ENCODE results near the gene SGMS2.

DNA sequence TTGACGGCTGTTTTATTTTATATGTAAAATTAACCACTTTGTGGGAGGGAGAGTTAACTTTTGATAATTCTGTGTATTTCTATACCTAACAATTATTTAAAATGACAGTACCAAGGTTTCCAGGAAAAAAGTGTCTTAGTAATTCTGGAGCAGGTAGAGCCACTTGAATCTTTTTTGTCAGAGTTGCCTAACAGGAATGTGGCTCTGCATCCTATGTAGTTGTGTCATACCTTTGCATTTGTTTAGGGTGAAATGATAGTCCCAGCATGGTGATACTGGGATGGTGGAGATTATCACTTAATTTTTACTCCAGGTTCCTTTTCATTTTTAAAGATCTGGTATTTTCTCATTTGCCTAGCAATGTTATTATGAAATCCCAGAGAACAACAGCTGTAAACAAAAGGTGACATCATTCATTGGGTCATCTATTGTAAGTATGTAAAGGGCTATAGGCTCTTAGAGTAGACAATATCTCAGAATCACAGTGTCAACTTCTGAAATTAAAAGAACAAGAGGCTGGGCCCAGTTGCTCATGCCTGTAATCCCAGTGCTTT lies 9.6 kb downstream of the SGMS2 start:
- no peak for TF ChIP-seq POLR2AphosphoS5 (IDR thresholded peaks at IDR 0.05)
- TF ChIP-seq, protein P1, sequence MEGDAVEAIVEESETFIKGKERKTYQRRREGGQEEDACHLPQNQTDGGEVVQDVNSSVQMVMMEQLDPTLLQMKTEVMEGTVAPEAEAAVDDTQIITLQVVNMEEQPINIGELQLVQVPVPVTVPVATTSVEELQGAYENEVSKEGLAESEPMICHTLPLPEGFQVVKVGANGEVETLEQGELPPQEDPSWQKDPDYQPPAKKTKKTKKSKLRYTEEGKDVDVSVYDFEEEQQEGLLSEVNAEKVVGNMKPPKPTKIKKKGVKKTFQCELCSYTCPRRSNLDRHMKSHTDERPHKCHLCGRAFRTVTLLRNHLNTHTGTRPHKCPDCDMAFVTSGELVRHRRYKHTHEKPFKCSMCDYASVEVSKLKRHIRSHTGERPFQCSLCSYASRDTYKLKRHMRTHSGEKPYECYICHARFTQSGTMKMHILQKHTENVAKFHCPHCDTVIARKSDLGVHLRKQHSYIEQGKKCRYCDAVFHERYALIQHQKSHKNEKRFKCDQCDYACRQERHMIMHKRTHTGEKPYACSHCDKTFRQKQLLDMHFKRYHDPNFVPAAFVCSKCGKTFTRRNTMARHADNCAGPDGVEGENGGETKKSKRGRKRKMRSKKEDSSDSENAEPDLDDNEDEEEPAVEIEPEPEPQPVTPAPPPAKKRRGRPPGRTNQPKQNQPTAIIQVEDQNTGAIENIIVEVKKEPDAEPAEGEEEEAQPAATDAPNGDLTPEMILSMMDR (IDR thresholded peaks at IDR 0.05): no peak
- TF ChIP-seq POLR2A (IDR thresholded peaks at IDR 0.05): no peak

Measured in breast epithelium (tissue), 3 donors.